AG09319 (cell line): ENCODE measurements around the gene ZCCHC3.

Source experiments
- DNase-seq: peaks from one replicate; pipeline ENCODE4 v3.0.0-alpha.2; 2010; ENCODE audit warnings: low read depth; ENCODE audit errors: extremely low read depth
- CTCF ChIP-seq: IDR thresholded peaks from 2 replicates; pipeline ENCODE4 v1.5.1; 2011; ENCODE audit warnings: low read depth, mild to moderate bottlenecking, inconsistent platforms, low read length, moderate library complexity

Gene ZCCHC3

GRCh38 chr20:297925-298775, 780 bp downstream of the ZCCHC3 start:
- DNase-seq, result no peak
- TF ChIP-seq CTCF, result no peak

- DNase-seq, result no peak
- no peak for TF ChIP-seq CTCF
These were observed 1.5 kb downstream of the ZCCHC3 start for GRCh38 chr20:298776-299391.

GRCh38 chr20:300345-300990, 3.1 kb downstream of the ZCCHC3 start:
- DNase-seq, result no peak
- no peak for TF ChIP-seq CTCF

- no peak for TF ChIP-seq CTCF
- no peak for DNase-seq
These were observed 4.8 kb downstream of the ZCCHC3 start for GRCh38 chr20:301886-302848.

GRCh38 chr20:305745-306144, 8.4 kb downstream of the ZCCHC3 start:
- no peak for DNase-seq
- TF ChIP-seq CTCF, result no peak

- no peak for DNase-seq
- TF ChIP-seq CTCF, result no peak
These were observed 11.2 kb downstream of the ZCCHC3 start for GRCh38 chr20:308427-309038.
